Measurements from ENCODE around the gene SPEM1. TPM values are rescaled to one million over a fixed set of nuclear protein-coding genes. Genes with fewer than 3 reads are reported as not detected.
A peak's percentile ranks its signal among the peaks of the same experiment; 100 is the strongest.

Gene SPEM1
- total and polyA plus RNA-seq, 10 of the 15 experiments (the other 5 are each of a cell fraction or from before 2014, with no cell fraction given) = not detected

DNA sequence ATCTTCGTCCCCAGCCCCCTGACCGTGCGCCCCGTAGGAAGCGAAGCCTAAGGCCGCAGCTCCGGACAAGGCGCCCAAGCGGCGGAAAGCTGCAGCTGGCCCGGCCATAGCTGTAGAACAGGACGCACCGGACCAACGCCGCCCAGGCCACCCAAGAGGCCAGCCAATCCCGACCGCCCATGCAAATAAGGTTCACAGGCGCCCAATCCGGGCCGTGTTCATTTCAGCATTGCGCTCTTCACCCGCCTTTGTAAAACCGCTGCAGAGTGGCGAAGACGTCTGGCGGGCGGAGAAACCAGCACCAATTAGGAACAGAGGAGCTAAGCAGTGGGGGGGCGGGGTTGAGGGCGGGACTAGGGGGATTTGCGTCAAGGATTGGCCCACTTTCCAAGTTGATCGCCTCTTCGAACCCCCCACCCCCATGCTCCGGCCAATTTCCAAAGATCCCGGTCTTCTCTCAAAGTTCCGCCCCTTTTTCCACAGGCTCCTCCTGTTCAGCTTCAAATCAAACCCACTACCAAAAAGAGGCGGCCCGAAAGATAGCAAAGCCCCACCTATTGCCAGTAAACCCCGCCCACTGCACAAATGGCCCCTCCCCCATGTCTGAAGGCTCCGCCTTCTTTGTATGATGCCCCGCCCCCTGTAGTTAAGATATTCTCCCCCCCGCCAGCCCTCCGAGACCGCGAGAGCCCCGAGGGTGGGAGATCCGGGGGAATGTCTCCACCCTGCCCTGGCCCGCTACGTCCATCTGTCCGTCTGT lies 16.0 kb upstream of the SPEM1 start, which contains the start of gene TMEM256 (continued):
- TF ChIP-seq, protein P1, sequence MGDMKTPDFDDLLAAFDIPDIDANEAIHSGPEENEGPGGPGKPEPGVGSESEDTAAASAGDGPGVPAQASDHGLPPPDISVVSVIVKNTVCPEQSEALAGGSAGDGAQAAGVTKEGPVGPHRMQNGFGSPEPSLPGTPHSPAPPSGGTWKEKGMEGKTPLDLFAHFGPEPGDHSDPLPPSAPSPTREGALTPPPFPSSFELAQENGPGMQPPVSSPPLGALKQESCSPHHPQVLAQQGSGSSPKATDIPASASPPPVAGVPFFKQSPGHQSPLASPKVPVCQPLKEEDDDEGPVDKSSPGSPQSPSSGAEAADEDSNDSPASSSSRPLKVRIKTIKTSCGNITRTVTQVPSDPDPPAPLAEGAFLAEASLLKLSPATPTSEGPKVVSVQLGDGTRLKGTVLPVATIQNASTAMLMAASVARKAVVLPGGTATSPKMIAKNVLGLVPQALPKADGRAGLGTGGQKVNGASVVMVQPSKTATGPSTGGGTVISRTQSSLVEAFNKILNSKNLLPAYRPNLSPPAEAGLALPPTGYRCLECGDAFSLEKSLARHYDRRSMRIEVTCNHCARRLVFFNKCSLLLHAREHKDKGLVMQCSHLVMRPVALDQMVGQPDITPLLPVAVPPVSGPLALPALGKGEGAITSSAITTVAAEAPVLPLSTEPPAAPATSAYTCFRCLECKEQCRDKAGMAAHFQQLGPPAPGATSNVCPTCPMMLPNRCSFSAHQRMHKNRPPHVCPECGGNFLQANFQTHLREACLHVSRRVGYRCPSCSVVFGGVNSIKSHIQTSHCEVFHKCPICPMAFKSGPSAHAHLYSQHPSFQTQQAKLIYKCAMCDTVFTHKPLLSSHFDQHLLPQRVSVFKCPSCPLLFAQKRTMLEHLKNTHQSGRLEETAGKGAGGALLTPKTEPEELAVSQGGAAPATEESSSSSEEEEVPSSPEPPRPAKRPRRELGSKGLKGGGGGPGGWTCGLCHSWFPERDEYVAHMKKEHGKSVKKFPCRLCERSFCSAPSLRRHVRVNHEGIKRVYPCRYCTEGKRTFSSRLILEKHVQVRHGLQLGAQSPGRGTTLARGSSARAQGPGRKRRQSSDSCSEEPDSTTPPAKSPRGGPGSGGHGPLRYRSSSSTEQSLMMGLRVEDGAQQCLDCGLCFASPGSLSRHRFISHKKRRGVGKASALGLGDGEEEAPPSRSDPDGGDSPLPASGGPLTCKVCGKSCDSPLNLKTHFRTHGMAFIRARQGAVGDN (IDR thresholded peaks at IDR 0.05) = peak; percentile 35; the same call in 1 of the 2 replicates
- TF ChIP-seq EGR1 (IDR thresholded peaks at IDR 0.05; ENCODE audit: borderline replicate concordance in 1 of 2, low read depth in 2 of 2, low read length in 2 of 2) (0 out of 3 replicates have a peak, but pooled peaks of 1 of the 2 experiments have one; percentile 5), MXI1 (IDR thresholded peaks at IDR 0.05; ENCODE audit: low read depth, low read length) (peak; percentile 60; the same call in 1 of the 2 replicates), MTA2 (IDR thresholded peaks at IDR 0.05; ENCODE audit: low read depth) (no peak), KDM1A (IDR thresholded peaks at IDR 0.05; ENCODE audit: borderline replicate concordance) (no peak), CEBPB (IDR thresholded peaks at IDR 0.05; ENCODE audit: borderline replicate concordance in 1 of 2, low read depth in 2 of 2, low read length in 2 of 2) (no peak), GABPA (IDR thresholded peaks at IDR 0.05; ENCODE audit: low read depth) (no peak), ZNF384 (IDR thresholded peaks at IDR 0.05; ENCODE audit: borderline replicate concordance, low read depth, low read length) (no peak), PAX8 (IDR thresholded peaks at IDR 0.05) (no peak), SREBF1 (IDR thresholded peaks at IDR 0.05; ENCODE audit: low read length) (no peak), LARP7 (IDR thresholded peaks at IDR 0.05) (0 out of 2 replicates have a peak, but pooled peaks have one; percentile 47), KLF5 (IDR thresholded peaks at IDR 0.05; ENCODE audit: partially characterized antibody) (no peak), HDAC2 (IDR thresholded peaks at IDR 0.05) (no peak), TARDBP (IDR thresholded peaks at IDR 0.05; ENCODE audit: borderline replicate concordance) (no peak), IRF4 (IDR thresholded peaks at IDR 0.05; ENCODE audit: low read depth, low read length) (no peak)
- TF ChIP-seq, protein P2, sequence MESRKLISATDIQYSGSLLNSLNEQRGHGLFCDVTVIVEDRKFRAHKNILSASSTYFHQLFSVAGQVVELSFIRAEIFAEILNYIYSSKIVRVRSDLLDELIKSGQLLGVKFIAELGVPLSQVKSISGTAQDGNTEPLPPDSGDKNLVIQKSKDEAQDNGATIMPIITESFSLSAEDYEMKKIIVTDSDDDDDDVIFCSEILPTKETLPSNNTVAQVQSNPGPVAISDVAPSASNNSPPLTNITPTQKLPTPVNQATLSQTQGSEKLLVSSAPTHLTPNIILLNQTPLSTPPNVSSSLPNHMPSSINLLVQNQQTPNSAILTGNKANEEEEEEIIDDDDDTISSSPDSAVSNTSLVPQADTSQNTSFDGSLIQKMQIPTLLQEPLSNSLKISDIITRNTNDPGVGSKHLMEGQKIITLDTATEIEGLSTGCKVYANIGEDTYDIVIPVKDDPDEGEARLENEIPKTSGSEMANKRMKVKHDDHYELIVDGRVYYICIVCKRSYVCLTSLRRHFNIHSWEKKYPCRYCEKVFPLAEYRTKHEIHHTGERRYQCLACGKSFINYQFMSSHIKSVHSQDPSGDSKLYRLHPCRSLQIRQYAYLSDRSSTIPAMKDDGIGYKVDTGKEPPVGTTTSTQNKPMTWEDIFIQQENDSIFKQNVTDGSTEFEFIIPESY (IDR thresholded peaks at IDR 0.05) = no peak
- TF ChIP-seq, protein P3, sequence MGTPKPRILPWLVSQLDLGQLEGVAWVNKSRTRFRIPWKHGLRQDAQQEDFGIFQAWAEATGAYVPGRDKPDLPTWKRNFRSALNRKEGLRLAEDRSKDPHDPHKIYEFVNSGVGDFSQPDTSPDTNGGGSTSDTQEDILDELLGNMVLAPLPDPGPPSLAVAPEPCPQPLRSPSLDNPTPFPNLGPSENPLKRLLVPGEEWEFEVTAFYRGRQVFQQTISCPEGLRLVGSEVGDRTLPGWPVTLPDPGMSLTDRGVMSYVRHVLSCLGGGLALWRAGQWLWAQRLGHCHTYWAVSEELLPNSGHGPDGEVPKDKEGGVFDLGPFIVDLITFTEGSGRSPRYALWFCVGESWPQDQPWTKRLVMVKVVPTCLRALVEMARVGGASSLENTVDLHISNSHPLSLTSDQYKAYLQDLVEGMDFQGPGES (IDR thresholded peaks at IDR 0.05) = peak; percentile 73; the same call in 1 of the 2 replicates
- TF ChIP-seq, protein P4, sequence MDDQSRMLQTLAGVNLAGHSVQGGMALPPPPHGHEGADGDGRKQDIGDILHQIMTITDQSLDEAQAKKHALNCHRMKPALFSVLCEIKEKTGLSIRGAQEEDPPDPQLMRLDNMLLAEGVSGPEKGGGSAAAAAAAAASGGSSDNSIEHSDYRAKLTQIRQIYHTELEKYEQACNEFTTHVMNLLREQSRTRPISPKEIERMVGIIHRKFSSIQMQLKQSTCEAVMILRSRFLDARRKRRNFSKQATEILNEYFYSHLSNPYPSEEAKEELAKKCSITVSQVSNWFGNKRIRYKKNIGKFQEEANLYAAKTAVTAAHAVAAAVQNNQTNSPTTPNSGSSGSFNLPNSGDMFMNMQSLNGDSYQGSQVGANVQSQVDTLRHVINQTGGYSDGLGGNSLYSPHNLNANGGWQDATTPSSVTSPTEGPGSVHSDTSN (IDR thresholded peaks at IDR 0.05; ENCODE audit: insufficient replicate concordance, low read depth, low read length) = no peak

Measured in GM12878 (cell line).